Measurements from ENCODE around the gene MCRS1. TPM values are rescaled to one million over a fixed set of nuclear protein-coding genes. Genes with fewer than 3 reads are reported as not detected.
"Not testable (repeated sequence)": the region's sequence is repeated elsewhere in the genome, so short reads cannot be mapped to it uniquely, and the experiment has no call there.

The MCRS1 gene
- total RNA-seq, 1 donor from 2014 or later: 76.9 TPM

DNA sequence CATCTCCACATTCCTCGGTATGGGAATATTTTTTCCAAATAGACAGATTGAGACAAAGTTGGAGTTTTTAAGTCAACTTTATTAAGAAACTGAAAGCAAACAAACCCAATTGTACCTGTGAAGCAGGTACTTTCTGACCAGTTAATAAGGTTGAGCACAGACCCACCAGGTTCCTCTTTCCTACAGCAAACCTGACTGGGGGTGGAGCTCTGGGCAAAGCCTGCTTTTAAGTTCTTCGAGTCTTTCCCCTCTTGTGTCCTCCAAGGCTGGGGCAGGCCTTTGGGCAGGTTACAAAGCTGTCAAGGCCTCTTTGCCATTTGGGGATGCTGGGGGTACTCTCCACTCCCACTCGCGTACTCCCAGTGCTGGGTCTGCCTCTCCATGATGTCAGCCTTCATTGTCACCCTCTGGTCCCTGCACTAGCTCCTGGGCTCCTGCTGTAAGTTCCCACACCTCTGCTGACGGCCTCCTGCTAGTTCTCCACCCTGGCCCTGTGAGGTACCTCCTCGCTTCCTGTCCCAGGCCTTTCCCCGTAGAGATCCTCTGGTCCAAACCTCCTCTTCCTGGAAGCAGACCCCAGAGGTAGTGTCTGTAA, 25.9 kb downstream of the MCRS1 start:
- DNase-seq (ENCODE audit: low read depth, low spot score): no peak

DNA sequence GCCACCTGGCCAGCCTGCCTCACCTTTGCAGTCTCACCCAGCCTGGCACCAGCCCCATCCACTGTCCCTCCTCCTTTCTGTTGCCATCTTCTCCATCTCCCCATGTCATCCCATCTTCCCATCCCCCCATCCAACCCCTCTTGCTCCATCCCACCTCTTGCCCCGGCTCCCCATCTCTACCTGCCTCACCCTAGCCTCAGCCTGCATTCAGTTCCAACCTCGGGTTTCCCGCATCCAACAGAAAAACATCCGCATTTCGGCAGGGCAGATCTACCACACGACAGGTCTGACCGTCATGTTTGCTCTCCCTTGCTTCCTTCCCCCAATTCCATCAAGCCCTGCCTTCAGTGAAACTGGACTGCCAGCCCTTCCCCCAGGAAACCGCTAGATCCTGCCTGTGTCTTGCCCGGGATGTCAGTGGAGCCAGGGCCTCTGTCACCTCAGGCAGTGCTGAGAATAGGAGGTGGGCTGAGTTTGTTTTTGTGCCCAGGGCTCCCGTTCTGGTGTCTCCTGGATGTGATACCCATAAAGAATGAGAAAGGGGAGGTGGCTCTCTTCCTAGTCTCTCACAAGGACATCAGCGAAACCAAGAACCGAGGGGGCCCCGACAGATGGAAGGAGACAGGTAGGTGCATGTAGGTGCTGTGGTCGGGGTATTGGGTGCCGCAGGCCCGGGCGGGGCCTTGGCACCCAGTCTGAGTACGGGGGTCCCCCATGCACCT, 26.6 kb downstream of the MCRS1 start:
- DNase-seq (ENCODE audit: low read depth, low spot score): no peak

DNA sequence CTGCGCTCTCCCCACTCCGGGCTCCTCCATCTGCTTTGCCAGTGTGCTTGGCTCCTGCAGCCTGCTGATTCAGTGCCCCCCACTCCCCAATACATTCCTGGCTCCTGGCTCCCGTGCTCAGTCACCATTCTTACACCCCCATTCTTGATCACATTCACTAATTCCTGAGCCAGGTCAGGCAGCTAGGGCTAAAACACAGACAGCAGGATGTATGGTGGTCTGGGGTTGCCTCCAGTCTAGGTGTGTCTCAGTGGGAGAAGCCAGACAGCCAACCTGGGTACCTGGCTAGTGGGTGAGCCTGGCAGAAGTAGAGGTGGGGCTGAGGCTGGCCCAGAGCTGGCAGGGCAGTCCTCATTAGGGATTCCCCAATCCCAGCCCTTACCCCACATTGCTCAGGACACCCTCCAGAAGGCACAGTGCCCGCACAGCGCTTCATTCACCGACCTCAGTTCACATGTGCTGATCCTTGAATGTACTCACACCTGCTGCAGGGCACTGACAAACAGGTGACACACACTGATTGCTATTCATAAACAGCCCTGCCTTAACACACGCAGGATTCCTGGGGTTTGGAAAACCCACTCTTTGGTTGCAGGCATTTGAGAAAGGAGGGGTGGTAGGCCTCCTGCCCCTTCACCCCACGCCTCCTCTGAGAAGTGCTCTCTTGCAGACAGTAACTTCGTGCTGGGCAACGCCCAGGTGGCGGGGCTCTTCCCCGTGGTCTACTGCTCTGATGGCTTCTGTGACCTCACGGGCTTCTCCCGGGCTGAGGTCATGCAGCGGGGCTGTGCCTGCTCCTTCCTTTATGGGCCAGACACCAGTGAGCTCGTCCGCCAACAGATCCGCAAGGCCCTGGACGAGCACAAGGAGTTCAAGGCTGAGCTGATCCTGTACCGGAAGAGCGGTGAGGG, 27.5 kb downstream of the MCRS1 start:
- DNase-seq (ENCODE audit: low read depth, low spot score): no peak

DNA sequence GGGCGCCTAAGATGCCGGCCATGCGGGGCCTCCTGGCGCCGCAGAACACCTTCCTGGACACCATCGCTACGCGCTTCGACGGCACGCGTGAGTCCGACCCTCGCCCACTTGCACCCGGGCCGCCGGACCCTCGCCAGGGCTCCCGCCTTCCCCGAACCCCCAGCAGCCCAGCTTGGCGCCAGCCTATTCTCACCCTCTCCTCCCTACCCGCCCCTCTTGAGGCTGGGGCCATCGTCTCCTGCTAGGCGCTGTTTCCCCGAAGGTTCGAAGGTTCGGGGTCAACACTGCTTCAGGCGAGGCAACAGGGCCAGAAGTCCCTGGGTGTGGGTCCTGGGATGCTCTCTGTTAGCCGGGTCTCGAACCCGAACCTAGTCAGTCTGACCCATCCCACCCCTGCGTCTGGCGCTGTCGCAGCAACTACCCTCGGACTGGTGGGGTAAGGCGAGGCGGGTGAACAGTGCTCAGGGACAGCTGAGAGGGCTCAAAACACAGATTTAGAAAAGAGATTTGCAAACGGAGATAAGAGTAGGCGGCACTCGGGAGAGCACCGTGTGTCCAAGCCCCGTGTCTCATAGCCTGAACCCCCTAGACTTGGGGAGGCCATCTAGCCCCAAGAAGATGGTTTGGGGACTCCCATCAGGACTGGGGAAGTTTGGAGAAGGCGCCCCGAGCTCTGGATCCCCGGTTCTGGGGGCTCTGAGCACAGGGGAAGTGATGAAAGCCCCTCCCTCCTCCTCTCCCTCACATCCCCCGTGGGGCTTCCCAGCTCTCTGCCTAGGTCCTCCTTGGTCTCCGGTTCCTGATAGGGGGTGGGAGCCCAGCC, 28.3 kb downstream of the MCRS1 start:
- no peak for DNase-seq (ENCODE audit: low read depth, low spot score)

DNA sequence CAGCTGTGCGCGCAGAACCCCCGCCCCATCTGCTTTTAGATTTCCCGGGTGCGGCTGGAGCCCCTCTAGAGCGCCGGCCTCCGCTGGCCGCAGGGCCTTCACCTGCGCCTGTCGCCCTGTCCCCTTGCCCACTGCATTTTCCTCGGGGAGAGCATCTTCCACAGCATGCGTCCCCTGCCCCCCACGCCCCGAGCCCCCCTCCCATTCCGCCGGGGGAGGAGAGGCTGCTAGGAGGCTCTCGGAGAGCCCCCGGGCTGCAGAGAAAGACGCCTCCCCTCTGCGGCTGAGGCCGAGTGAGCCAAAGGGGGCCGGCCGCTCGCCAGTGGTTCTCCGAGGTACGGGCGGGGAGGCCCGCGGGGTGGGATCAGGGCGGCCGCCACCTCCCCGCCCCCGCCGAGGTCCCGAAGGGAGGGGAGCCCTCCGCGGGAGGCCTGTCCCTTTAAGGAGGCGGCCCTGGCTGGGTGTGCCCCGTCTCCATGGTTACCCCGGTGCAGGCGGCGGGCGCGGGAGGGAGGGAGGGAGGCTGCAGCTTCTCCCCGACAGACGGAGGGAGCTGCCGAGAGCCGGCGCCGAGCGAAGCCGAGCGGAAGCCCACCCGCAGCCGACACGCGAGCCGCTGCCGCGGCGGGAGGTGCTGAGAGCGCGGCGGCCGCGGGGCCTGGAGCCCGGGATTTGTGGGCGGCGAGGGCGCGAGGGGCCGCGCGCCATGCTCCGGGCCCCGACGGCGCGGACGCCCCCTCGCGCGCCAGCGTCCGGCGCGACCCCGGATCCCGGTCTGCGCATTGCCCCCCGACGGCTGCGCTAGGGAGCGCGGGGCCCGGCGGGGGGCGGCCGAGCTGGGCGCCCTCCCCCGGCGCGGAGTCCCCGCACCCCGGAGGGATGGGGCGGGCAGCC, 29.2 kb downstream of the MCRS1 start, which contains the start of gene KCNH3:
KCNH3 (plus strand) TSS at position 521 of the 894 bp plus-strand sequence. CDS start 387 bp downstream, outside the sequence.
- no peak for DNase-seq (ENCODE audit: low read depth, low spot score)

DNA sequence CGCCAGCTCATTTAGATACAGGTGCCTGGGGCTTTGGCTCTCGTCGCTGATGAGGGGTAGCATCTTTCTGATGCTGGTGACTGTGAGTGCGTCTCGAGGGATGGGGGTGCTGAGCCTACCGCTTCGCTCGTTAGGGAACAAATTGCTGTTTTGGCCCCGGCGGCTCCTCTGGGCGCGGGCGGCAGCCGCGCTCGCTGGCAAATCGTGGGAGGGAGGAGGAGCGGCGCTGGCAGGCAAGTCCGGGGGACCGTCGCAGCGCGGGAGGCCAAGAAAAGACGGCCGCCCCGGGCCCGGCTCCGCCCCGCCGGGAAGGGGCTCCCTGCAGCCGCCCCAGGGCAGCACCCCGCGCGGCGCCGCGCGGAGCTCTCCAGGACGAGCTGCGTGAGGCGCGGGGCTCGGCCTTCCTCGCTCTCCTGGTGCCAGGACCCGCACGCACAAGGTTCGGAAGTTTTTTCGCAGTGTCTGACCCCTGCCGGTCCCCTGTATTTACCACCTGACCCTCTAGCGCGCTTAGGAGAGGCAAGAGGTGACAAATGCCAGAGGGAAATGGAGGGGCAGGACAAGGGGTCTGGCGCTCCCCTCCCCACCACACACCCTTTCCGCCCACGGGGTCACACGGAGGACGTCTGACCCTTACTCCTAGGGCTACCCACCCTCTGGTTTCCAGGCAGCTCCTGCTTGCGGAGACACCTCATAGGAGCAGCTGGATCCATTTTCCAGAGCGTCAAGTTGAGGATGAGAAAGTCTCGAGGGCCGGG, 30.0 kb downstream of the MCRS1 start:
- no peak for DNase-seq (ENCODE audit: low read depth, low spot score)

DNA sequence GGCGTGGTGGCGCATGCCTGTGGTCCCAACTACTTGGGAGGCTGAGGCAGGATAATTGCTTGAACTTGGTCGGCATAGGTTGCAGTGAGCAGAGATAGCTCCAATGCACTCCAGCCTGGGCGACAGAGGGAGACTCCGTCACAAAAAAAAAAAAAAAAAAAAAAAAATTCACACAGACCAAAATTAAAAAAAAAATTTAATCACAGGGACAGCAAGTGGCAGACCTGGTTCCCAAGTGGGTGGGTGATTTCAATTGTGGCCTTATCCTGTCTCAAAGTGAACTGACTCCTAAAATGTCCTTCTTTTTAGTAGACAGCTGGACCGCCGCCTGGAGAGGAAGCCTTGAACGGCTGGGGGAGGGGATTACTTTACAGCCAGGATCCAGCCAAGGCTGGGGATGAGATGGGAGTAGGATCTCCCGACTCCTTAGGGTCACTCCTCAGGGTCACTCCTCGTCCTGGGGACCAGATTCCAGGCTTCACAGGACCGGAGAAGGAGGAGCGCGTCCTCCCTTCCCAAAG, 30.7 kb downstream of the MCRS1 start:
- DNase-seq (ENCODE audit: low read depth, low spot score): no peak

DNA sequence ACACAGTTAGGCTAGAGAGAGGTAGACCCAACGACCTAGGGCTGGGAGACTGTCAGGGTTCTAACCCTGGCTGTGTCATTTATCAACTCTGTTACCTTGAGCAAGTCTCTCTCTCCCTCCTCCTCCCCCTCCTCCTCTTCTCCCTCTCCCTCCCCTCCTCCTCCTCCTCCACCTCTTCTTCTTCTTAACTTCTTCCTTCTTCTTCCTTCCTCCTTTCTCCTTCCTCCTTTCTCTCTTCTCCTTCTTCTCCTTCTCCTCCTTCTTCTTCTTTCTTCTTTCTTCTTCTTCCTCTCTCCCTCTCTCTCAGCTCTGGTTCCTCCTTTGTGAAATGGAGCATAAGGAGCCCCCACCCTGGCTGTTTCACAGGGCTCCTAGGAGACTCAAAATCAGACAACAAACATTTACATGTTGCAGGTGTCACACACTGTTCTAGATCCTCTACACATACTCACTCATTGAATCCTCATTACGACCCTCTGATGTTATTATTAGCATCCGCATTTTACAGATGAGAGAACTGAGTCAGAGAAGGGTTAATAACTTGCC, 31.3 kb downstream of the MCRS1 start:
- DNase-seq (ENCODE audit: low read depth, low spot score): no peak

DNA sequence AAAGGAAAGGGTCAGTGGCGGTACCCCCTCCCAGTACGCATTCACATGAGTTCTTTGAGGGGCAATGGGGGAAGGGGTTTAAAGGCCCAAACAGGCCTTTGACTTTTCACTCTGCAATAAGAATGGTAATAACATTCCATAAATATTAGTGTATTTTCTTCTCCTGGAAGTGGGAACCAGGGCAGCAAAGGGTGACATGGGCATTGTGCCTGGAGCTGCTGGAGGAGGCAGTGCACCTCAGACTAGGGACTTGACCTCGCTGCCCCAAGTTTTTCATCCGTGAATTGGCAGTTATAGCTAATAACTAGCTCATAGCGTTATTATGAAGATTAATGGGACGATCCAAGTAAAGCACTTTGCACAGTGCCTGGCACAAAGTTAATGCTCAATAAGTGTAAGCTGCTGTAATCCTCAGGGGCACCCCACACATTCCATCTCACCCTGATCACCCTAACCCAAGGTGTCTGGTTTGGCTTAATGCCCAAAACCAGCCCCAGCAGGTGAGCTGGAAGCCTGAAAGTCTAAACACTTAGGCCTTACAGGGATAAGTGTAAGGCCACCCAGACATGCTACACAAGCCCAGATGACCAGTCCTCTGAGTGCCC, 31.9 kb downstream of the MCRS1 start:
- DNase-seq (ENCODE audit: low read depth, low spot score): no peak

DNA sequence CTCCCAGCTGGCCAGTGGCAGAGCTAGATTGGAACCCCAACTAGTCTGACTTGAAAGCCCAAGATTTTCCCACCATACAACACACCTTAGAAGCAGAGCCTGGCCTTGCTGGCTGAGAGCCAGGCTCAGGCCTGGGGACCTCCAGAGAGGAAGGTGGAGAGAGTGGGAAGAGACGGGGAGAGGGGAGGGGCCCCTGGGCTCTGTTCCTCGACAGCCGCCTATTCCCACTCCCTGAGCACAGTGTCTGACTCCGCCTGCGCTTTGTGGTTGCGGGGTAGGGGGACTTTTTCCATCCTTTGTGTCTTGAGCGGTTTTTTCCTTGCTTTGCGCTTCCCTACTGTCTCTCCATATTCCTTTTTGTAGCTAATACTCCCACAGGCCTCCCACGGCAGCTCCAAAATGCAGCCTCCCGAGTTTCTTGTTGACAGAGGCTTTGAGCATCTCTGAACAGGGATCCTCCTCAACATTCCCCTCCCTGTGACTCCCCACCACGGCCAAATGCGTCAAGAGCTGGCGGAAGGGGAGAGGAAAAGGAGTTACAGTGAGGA, 33.1 kb downstream of the MCRS1 start:
- DNase-seq (ENCODE audit: low read depth, low spot score): no peak

DNA sequence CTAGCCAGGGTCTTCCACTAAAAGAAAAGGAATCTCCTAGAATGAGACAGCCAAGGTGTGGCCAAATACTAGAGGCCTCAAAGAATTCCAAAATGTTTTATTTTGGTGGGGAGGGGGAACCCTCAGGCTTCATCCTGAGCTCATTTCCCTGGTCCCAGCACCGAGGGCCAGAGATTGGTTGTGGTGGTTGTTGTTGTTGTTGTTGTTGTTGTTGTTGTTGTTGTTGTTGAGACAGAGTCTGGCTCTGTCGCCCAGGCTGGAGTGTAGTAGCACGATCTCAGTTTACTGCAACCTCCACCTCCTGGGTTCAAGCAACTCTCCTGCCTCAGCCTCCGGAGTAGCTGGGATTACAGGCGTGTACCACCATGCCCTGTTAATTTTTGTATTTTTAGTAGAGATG, 33.8 kb downstream of the MCRS1 start:
- DNase-seq (ENCODE audit: low read depth, low spot score): not testable (repeated sequence)

DNA sequence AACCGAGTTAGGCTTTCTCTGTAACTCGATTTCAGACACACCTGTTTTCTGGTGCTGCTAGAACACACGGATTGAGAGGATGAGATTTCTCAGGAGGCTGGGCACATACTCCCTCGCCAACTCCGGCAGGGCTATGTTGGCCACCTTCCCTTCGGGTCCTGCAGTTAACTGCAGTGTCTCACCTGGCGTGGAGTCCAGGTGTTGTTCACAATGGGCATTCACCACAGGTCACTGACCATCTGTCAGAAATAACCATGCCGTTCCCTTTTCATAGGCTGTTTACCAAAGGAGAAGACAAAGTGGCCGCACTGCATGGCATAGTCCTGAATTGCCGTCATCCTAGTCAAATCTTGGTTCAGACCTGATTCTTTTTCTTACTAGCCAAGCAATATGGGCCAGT, 34.6 kb downstream of the MCRS1 start:
- no peak for DNase-seq (ENCODE audit: low read depth, low spot score)

DNA sequence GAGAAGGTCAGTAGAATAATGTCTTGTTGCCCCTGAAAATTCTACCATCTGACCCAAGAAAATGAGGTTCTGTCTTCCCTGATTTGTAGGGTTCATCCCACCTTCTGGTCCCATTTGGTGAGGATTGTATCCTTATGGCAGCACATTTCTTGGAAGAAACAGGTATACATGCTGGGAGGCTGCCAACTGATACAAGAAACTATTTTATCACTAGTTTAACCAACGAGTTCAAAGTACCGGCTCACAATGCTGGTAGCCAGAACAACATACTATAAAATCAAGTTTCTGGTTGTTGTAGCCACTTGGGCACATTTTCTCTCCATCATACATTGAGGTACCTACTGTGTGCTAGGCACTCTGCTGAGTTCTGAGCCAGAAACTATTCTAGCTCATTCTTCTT, 36.2 kb downstream of the MCRS1 start:
- DNase-seq (ENCODE audit: low read depth, low spot score): no peak

DNA sequence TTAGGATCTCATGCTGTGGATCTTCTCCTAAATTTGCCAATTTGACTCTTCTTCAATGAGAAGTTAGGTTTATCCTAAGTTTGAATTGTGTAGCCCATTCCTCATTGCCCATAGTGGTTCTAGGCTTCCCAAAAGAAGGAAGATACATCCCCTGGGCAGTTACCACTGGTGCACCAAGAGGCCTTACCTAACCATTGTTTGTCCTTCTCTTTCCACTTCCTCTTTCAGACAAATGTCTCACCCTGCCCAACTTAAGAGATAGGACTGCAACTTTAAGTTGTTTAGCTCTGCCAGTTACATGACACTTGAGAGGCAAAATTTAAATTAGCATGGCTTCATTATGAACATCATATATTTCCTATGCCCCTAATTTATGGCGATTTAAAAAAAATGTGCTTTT, 38.5 kb downstream of the MCRS1 start:
- DNase-seq (ENCODE audit: low read depth, low spot score): no peak

DNA sequence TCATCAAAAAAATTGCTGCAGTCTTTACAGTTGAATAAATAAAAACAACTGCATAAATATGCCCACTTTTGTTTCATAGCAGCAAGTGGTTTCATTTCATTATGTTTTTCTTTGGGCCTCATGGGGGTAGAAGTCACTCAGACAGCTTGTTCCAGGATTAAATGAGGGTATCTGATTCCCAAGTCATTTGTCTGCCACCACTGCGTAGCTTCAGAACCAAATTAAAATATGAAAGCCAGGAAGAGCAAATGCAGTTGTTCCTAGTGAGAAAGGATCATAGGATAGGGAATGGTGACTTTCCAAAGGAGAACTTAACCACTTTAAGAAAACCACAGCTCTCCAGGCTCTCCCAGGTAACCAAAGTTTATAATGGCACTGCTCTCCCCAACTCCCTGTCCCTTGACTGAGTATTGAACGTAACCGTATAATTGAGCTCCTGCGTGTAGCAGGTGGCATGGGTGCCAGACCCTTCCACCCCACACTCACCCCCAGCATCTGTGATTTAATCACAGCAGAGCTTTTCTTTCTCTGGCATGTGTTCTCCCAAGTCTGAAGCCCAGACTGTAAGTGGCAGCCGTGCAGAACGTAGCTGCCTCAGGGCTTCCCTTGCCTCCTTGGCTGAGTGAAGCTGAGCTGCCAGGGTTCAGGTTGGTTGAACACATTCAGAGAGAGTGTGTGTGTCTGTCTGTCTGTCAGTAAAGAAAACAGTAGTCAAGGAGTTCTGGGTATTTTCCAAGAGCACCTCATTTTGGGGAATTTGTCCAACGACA, 40.4 kb downstream of the MCRS1 start:
- DNase-seq (ENCODE audit: low read depth, low spot score): no peak

DNA sequence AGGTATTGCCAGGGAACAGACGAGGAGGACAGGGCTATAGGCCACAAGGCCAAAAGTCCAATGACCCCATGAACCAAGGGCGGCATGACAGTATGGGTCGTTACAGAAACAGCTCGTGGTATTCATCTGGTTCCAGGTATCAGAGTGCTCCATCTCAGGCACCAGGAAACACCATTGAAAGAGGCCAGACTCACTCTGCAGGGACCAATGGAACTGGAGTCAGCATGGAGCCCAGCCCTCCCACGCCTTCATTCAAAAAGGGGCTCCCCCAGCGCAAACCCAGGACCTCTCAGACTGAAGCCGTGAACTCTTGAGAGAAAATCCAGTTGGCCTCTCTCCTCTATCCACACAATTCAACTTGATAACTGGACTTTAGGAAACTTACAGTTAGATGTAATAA, 42.0 kb downstream of the MCRS1 start:
- no peak for DNase-seq (ENCODE audit: low read depth, low spot score)

DNA sequence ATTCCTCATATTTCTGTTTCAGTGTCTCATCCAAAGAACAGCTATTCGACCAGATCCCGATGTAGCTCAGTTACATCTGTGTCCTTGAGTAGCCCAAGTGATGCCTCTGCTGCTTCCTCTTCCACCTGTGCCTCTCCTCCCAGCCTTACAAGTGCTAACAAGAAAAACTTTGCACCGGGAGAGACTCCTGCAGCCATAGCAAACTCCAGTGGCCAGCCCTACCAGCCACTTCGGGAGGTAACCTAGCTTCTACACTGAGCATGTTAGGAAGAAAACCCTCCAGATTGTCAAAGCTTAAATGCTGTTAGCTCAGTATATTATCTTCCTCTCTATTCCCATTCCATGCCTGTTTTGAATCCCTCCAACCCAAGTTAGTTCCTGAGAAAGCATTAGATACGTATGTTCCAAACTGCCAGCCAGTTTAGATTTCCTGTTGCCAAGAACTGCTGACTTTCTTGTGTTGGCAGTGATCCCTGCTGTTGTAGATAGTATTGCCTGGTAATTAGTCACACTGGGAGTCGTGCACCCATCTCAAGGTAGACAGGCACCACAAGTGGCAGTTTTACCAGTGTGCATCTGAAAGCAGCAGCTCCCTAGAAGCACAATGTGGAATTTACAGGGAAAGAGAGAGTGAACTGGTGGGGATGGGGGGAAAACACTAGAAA, 43.1 kb downstream of the MCRS1 start:
- peak; percentile 32 for DNase-seq (ENCODE audit: low read depth, low spot score)

All from pulmonary artery endothelial cell (primary cell).